Effector CD4-positive, alpha-beta T cell (primary cell): ENCODE results near the gene AFF2.
"Not testable (repeated sequence)": the region's sequence is repeated elsewhere in the genome, so short reads cannot be mapped to it uniquely, and the experiment has no call there.

Experiments used
- DNase-seq: peaks from one replicate; pipeline ENCODE4 v3.0.0-alpha.2; 2020

The AFF2 gene

GRCh38 chrX:148871422-148872160 lies 371.2 kb downstream of the AFF2 start:
- DNase-seq, result no peak

DNA sequence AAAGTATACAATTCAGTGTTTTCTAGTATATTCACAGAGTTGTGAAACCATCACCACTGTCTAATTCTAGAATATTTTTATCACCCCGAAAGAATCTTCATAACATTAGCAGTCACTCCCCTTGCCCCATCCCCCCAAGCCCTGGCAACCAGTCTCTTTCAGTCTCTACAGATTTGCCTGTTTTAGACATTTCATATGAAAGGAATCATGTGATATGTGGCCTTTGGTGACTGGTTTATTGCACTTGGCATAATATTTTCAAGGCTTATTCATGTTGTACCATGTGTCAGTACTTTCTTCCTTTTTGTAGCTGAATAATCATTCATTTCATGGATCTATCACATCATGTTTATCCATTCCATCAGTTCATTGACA lies 371.7 kb downstream of the AFF2 start:
- no peak for DNase-seq

DNA sequence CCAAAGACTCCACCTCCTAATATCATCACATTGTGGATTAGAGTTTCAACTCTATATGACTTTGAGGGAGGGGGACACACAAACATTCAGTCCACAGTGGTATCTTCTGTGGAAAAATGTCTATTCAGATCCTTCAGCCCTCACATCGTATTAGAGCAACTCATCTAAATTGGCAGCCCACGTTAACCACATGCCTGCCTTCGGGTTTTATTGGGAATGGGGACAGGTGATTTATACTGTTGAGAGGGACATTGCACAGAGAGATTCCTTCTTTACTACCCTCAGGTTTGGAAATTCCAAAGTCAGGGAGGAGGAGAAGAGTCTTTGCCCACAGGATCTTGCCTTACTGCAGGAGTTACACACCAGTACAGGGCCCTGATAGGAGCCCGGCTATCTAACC lies 372.5 kb downstream of the AFF2 start:
- no peak for DNase-seq

DNA sequence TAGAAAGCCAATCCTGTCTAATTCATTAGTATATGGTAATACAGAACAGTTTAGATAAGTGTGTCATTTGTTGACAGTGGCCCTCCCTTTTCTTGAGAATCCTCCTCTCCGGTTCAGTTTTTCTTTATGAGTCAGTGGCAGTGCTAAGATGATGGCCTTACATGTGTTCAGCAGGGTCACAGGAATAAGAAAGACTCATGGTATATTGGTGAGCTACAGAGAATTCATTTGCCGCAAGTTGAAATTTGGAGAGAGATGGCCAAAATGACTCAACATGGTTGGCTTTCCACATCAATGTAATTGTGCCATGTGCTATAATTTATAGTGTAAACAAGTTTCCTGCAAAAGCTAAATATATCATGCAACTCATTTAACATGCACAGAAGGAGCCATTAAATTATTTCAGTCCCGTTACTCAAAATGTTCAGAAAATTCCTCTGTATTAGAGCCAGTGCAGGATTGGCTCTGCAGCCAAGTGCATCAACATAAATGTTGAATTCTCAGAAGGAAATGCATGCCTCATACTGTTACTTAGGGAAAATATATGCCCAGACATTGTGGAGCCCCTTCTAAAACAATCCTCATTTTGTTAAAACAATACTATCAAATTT lies 374.3 kb downstream of the AFF2 start:
- no peak for DNase-seq

DNA sequence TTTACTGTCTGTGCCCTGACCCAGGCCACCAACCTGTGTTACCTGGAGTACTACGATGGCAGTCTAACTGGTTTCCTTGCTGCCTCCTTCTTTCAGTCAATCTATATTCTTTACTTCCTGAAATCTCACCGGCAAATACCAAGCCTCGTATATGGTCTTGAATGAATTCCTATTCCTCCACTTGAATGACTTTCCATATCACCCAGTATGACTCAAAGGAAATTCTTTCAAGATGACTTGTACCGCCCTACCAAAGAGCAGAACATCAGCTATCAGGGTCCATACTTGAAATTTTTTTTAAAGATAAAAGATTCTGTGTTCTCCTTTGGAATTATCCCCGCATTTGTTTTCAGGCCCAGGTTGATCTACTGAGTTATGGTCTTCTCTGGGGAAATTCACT lies 378.0 kb downstream of the AFF2 start:
- DNase-seq, result no peak

- DNase-seq, result no peak
Measured at GRCh38 chrX:148885203-148885602, 384.8 kb downstream of the AFF2 start.

DNA sequence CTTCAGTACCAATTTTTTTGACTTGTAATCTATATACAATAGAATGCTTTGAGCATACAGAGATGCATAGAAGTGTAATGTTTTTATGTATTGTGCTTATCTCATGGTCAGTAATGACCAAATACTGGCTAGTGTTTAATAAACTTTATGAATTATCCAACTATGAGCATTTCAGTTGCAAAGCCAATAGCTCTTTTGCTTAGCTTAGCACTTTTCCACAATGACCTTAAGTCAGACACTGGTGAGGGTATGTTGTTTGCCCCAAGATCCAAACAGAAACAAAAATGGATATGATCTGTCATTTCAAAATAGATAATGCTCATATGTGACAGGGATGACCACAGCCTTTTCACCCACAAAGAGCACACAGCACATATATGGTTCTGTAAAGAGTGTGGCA lies 393.0 kb downstream of the AFF2 start:
- DNase-seq, result no peak

- DNase-seq, result no peak
Measured at GRCh38 chrX:148902581-148902980, 402.2 kb downstream of the AFF2 start.

DNA sequence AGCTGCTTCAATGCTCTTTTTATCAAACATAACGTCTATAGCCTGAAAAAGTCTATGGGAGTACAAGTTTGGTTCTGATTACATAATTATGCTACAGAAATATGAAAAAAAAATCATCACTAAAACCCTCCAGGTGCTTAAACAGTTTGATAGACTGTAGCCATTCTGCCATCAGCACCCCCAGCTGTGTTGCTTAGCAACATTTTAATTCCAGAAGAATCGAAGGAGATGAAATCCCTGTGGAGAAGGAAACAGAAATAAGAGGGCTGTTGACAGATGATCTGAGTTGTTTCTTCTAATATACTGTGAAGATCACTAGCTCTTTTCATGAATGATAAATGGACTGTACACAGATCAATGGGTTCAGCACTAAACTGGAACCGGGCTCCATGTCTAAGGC lies 402.8 kb downstream of the AFF2 start:
- DNase-seq, result no peak

DNA sequence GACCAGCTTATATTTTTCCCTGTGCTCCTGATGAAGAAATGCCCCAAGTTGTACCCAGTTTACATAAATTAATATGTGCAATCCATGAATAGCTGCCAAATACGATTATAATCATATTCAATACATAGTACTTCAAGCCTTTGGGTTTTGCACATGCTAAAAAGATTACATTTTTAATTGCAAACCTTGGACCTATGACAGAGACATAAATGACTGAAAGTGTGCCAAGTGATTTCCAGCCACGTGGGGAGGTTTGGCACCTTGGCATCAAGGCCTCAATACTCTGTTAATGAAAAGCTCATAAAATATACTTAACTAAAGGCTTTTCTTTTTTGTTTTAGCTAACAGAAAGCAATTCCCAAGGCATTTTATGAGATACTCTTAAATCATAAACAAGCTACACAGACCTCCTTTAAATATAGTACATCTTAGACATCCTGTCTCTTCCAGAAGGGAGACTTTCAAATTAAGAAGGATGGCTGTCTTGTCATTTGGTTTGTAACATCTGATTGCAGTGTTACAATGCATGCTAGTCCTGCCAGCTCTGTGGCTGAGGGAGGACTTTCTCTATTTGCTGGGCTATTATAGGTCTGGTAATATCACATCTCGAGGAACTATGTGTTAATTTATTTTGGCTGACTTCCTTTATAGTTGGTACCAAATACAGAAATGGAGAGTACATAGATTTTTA lies 404.1 kb downstream of the AFF2 start:
- no peak for DNase-seq

DNA sequence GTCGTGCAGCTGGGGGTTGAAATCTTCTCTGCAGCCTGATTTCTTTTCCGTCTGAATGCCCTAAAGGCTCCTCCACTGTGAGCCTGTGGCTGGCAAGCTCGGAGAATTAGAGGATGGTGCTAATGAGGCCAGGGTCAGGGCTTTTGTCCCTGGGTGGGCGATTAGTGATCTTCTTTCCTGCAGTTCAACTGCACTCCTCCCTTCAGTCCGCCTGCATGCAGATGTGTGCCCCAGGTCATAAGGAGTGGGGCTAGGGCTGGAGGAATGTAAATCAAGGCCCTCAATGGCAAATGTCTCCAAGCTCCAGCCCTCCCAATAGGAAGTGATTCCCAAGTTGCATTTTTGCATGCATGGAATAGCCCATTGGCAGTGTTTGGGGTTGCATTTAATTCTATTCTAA lies 405.0 kb downstream of the AFF2 start:
- no peak for DNase-seq

DNA sequence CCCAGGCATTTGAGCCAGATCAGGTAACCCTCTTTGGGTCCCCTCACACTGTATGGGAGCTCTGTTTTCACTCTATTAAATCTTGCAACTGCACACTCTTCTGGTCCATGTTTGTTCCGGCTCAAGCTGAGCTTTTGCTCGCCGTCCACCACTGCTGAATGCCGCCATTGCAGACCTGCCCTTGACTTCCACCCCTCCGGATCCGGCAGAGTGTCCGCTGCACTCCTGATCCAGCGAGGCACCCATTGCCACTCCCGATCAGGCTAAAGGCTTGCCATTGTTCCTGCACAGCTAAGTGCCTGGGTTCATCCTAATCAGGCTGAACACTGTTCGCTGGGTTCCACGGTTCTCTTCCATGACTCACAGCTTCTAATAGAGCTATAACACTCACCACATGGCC lies 406.2 kb downstream of the AFF2 start:
- DNase-seq, result not testable (repeated sequence)

DNA sequence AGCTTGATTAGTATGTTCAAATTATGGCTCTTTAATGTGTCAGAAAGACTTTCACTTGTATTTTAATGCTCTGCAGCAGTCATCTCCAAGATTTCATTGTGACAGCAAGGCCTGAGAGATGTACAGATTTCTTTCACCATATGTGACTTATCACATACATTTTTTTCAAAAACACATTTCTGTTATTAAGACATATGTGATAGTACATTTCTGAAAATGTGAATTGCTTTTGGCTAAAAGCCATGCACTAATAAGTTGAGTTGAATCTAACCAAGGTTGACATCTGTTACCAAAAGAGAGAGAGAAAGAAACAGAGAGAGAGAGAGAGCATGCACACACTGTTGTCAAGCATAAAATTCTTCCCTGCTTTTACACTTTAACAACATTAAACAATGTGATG lies 409.3 kb downstream of the AFF2 start:
- DNase-seq, result no peak

DNA sequence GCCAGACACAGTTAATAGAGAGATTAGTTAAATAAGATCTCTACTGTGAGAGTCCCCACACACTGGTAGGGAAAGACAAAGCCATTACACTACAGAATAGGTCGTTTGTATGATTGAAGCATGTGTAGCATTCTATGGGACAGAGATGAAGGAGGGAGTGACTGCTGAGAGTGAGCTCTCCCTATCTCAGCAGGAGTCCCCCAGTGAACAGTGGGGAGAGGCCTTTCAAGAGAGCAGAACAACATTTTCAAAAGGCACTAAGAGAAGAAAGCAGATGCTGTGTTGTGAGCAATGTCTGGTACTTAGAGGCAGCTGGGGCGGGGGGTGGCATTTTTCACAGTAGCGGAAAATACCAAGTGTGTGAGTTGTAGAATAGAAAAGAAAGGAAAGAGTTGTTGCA lies 413.6 kb downstream of the AFF2 start:
- DNase-seq, result no peak

DNA sequence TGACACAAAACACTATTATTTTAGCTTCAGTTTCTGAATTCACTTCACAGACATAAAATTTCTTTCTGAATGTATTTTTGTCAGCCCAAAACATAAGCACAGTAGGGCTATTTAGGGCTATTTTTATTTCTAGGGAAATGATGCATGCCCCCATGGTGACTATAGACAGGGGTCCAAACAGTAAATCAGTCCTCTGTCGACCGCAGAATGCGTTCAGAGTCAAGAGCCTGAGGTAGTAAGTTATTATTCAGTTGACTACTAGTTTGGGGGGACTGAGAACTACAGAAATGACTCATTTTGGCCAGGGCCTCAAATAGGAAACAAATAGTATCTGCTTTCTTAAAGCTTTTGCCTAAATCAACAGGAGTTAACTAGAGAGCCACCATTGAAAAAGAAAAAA lies 414.4 kb downstream of the AFF2 start:
- DNase-seq, result no peak

- no peak for DNase-seq
Measured at GRCh38 chrX:148915474-148915873, 415.1 kb downstream of the AFF2 start.

DNA sequence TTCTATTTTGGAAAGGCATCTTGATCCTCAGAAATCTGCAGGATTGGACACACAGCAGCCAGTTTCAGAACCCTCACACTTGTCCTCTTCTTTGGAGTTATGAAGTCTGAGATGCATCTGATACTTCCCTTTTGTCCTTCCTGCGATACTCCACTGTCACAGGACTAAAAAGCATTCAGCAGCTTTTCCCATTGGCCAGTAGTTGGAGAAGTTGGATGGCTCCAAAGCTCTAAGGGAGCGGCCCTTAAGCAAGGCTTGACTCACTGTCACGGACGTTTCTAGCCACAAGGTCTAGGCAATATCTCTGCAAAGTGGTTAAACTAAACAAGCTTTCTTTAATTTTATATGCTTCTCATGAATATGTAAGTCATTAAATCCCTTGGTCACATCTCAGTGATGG lies 417.0 kb downstream of the AFF2 start:
- no peak for DNase-seq

DNA sequence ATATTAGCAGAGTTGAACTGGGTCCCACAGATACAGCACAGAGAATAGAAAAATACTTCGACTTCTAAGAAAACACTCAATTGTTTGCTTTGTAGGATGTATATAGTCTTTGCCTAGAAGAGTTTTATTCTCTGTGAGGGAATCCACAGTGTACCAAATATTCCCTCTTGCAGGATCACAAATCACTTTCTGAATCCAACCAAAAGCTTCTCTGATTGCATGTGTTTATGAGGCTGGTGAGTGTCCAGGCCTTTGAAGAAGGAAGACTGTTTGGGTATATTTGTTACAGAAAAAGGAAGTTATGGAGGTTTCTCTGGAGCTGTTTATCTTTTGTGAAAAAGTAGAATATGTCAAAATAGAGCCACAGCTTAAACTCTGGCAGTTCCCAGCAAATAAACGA lies 423.2 kb downstream of the AFF2 start:
- no peak for DNase-seq

- no peak for DNase-seq
Measured at GRCh38 chrX:148926371-148926770, 426.0 kb downstream of the AFF2 start.

- DNase-seq, result no peak
Measured at GRCh38 chrX:148928811-148929210, 428.4 kb downstream of the AFF2 start.

DNA sequence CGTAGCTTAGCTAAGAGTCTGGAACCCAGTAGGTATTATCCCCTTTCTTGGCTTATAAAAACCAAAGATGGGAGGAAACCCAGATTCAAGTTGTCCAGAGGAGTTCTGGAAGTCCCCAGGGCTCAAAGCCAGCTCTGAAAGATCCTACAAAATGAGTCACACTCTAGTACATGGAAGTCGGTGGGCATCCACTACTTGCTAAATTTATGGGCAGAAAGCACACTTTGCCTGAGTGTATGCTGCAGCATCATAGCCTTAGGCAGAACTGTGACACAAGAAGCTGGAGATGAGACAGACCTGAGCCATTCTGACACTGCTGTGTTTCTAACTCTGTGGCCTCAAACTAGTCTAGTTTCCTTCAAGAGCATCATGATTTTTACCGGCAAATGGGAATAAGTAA lies 429.3 kb downstream of the AFF2 start:
- no peak for DNase-seq

- DNase-seq, result no peak
Measured at GRCh38 chrX:148930206-148930729, 429.9 kb downstream of the AFF2 start.

DNA sequence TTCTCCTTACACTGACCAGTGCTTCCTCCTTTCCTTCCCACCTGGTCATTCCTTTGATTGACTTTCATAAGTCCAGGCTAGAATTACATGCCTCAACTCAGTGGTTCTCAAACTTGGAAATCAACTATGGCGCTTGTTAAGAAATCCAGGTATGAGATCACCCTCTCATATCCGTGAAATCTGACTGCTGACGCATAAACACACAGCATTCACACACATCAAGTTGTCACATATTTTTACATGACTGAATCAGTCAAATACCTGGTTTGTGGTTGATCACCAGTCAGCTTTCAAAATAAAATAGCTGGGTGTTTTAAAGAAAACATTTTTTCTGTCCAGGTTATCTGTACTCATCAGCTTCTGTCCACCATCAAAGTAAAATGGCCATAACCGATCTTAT lies 433.5 kb downstream of the AFF2 start:
- DNase-seq, result no peak

DNA sequence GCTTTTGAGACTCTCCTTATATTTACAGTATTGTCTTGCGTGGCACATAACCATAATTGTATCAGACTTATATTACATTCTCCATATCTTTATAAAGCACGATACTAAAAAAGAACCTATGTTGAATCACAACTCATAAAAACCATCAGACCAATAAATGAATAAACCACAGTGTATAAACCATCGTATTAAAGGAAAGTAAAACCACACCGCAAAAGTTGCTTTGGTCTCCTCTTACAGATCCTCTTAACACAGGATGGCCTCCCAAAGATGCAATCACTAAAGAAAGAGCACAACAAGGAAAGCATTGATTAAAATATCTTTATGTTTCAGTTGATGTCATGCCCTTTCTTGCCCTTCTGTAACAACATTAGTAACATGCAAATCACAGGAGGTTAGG lies 437.9 kb downstream of the AFF2 start:
- no peak for DNase-seq
